Ishikawa (cell line): ENCODE measurements around the gene PTGS1.

ENCODE experiments used
- CEBPB ChIP-seq: IDR thresholded peaks from 2 replicates; pipeline ENCODE4 v1.6.1; 2012
- CREB1 ChIP-seq: IDR thresholded peaks from 2 replicates; pipeline ENCODE4 v1.6.1; 2012; ENCODE audit warnings: low read depth
- EGR1 ChIP-seq: IDR thresholded peaks from 2 replicates; pipeline ENCODE4 v1.6.1; 2012
- EP300 ChIP-seq: IDR thresholded peaks from 2 replicates; pipeline ENCODE4 v1.6.1; 2012; ENCODE audit warnings: borderline replicate concordance
- FOXM1 ChIP-seq: IDR thresholded peaks from 2 replicates; pipeline ENCODE4 v1.6.1; 2012; ENCODE audit warnings: low read depth, borderline replicate concordance
- MAX ChIP-seq: IDR thresholded peaks from 2 replicates; pipeline ENCODE4 v1.6.1; 2012
- NFIC ChIP-seq: IDR thresholded peaks from 2 replicates; pipeline ENCODE4 v1.6.1; 2012
- RAD21 ChIP-seq: IDR thresholded peaks from 2 replicates; pipeline ENCODE4 v1.6.1; 2012; ENCODE audit warnings: low read depth
- REST ChIP-seq: IDR thresholded peaks from 2 replicates; pipeline ENCODE4 v1.6.1; 2012; ENCODE audit warnings: low read depth, mild to moderate bottlenecking
- TAF1 ChIP-seq: IDR thresholded peaks from 2 replicates; pipeline ENCODE4 v1.6.1; 2012; ENCODE audit warnings: low read depth, mild to moderate bottlenecking
- TCF12 ChIP-seq: IDR thresholded peaks from 2 replicates; pipeline ENCODE4 v1.6.1; 2012; ENCODE audit warnings: low read depth
- TEAD4 ChIP-seq: IDR thresholded peaks from 2 replicates; pipeline ENCODE4 v1.6.1; 2012
- USF1 ChIP-seq: IDR thresholded peaks from 2 replicates; pipeline ENCODE4 v1.6.1; 2012
- YY1 ChIP-seq: IDR thresholded peaks from 2 replicates; pipeline ENCODE4 v1.6.1; 2012; ENCODE audit warnings: low read depth
- ZBTB7A ChIP-seq: IDR thresholded peaks from 2 replicates; pipeline ENCODE4 v1.6.1; 2012; ENCODE audit warnings: low read depth

Gene PTGS1

GRCh38 chr9:122338994-122339393 lies 31.8 kb upstream of the PTGS1 start:
- TF ChIP-seq REST (no peak), USF1 (0 out of 2 replicates have a peak, but pooled peaks have one; percentile 40)

GRCh38 chr9:122339579-122339978 lies 31.2 kb upstream of the PTGS1 start:
- no peak for TF ChIP-seq CREB1
- no peak for TF ChIP-seq EP300
- TF ChIP-seq FOXM1: no peak
- no peak for TF ChIP-seq TCF12
- no peak for TF ChIP-seq USF1
- no peak for TF ChIP-seq REST
- no peak for TF ChIP-seq RAD21
- TF ChIP-seq EGR1: no peak
- TF ChIP-seq NFIC: no peak
- TF ChIP-seq ZBTB7A: no peak
- no peak for TF ChIP-seq CEBPB
- TF ChIP-seq TEAD4: no peak
- no peak for TF ChIP-seq MAX
- no peak for TF ChIP-seq TAF1
- no peak for TF ChIP-seq YY1

- TF ChIP-seq TAF1 (no peak), FOXM1 (no peak), TEAD4 (no peak), YY1 (no peak), RAD21 (no peak), CEBPB (no peak), EGR1 (no peak), USF1 (no peak), MAX (no peak)
Measured at GRCh38 chr9:122340161-122340560, 30.7 kb upstream of the PTGS1 start.

- no peak for TF ChIP-seq REST
- TF ChIP-seq RAD21: no peak
- no peak for TF ChIP-seq USF1
- TF ChIP-seq YY1: no peak
- no peak for TF ChIP-seq MAX
- no peak for TF ChIP-seq TCF12
- TF ChIP-seq TEAD4: no peak
- TF ChIP-seq CREB1: no peak
- no peak for TF ChIP-seq NFIC
- no peak for TF ChIP-seq EGR1
- no peak for TF ChIP-seq CEBPB
Measured at GRCh38 chr9:122342323-122343050, 28.3 kb upstream of the PTGS1 start.
